Left ventricle myocardium superior (tissue), 1 donor: ENCODE results near the gene TTC9B. TPM values are rescaled to one million over a fixed set of nuclear protein-coding genes. Genes with fewer than 3 reads are reported as not detected.
"Not testable (repeated sequence)": the region's sequence is repeated elsewhere in the genome, so short reads cannot be mapped to it uniquely, and the experiment has no call there.

Source experiments
- ATAC-seq: fragments of 200-7000 bp; cut with Tn5 transposase; one replicate; pipeline ENCODE4 v1.9.1; 2020; ENCODE audit warnings: mild to moderate bottlenecking, moderate library complexity
- DNase-seq: peaks from one replicate; pipeline ENCODE4 v3.0.0-alpha.2; 2020
- intact Hi-C: fragments of 100-400 bp; cut with micrococcal nuclease; formaldehyde crosslinking; loops from one replicate; pipeline ENCODE4 v1.11.0; 2022
- total RNA-seq: library from RNA; stranded (reverse); fragmentation: NEBNext Ultra II Directional; extraction: Animal tissue kit (Norgen Biotek cat#: 25700); gene quantifications from one replicate; pipeline ENCODE4 v1.2.1, GENCODE V29; 2021
- donor health status: DM: no; HTN: yes; CAD: no; lungs with severe emphysema.

Gene TTC9B
- total RNA-seq, 1 donor from 2014 or later = not detected

DNA sequence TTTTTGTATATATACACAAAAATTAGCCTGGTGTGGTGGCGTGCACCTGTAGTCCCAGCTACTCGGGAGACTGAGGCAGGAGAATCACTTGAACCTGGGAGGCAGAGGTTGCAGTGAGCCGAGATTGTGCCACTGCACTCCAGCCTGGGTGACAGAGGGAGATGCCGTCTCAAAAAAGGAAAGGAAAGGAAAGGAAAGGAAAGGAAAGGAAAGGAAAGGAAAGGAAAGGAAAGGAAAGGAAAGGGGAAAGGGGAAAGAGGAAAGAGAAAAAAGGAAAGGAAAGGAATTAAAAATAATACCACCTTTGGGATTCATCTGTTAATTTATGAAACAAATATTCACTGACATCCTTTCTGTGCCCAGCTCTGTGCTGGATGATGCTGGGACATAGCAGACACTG lies 845 bp upstream of the TTC9B start:
- ATAC-seq, intact Hi-C loops, DNase-seq: not testable (repeated sequence)

DNA sequence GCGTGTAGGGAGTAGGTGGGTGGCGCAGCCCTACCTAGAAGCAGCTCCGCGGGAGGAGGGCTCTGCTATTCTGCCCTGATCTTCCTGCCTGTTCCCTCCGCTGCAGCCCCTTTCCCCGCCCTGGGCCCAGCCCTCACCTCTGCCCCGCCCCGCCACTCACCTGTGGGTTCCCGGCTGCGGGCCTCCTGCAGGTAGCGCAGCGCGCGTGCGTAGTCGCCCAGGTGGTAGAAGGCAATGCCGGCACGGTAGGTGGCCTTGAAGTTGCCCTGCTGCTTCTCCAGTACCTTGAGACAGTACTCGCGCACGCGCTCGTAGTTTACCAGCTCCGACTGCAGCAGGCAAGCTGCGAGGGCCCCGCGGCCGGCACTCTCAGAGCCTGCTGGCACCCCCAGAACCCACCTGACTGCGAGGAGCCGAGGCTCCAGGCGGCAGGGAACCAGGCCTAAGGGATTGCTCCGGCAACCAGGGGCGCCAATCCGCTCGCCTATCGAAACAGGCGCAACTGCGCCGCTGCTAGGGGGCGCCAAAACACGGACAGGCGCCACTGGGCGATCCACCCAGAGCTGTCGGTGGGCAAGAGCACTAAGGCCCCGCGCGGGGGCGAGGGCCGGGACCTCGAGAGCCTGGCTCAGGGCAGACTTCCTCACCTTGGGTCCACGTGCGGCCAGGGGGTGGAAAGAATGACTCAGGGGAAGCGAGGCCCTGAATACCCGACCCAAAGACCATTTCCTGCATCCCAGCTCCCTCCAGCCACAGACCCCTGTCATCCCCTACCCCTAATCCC lies 965 bp downstream of the TTC9B start:
- ATAC-seq (no peak), DNase-seq (no peak)
- intact Hi-C loops = no loop called here

DNA sequence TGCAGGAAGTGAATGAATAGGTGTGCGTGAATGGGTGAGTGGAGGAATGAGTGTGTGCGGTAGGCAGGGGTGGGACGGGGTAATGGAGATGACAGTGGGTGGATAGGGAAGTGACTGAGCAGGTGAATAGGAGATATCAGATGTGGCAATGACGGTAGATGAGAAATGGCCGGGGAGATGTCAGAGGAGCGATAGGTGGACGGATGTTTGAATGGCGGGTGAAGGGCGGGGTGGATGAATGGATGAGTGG lies 1.5 kb downstream of the TTC9B start:
- intact Hi-C loops = no loop called here
- no peak for ATAC-seq
- DNase-seq = no peak

DNA sequence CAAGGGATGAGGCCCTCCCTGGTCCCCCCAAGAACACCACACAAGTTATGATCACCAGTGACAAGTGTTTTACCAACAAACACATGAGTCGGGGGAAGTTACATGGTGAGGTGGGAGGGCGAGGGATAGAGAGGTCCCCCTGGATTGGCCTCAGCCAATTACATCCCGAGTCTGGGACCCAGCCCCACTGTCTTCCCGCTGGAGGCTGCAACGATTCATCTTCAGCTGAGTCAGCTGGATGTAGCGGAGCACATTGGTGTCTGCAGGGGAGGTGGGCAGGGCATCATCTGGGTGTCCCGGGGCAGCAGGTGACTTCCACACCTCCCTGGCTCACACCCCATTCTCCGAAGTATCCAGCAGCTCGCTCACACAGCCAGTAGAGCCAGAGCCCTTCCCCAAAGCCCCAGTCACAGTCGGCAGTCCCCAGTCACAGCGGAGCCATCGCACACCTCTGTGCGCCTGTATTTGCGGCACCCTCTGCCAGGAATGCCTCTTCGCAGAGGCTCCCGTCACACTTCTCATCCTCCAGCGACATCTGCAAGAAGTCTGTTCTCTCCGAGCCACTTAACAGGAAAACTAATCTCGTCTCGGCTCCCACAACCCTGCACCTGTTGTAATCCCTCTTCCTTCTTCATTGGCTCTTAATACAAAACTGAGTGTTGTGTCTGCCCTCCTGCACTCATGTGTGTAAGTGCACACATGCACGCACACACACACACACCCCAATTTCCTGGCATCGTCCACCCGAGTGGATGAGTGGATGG lies 2.0 kb downstream of the TTC9B start:
- intact Hi-C loops = no loop called here
- ATAC-seq = no peak
- no peak for DNase-seq

DNA sequence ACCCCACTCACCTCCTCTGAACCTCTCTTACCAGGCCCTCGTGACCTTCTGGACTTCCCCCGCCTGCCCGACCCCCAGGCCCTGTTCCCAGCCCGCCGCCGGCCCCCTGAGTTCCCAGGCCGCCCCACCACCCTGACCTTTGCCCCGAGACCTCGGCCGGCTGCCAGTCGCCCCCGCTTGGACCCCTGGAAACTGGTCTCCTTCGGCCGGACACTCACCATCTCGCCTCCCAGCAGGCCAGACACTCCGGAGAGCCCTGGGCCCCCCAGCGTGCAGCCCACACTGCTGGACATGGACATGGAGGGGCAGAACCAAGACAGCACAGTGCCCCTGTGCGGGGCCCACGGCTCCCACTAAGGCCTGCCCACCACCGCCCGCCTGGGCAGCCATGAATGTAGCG lies 3.2 kb downstream of the TTC9B start:
- ATAC-seq (no peak), DNase-seq (no peak)
- intact Hi-C loops = no loop called here

- DNase-seq (no peak), ATAC-seq (no peak)
- intact Hi-C loops = no loop called here
Measured at GRCh38 chr19:40213882-40214570, 4.2 kb downstream of the TTC9B start.

- DNase-seq (no peak), ATAC-seq (no peak)
- intact Hi-C loops = no loop called here
Measured at GRCh38 chr19:40213251-40213829, 4.8 kb downstream of the TTC9B start.

- DNase-seq (no peak), ATAC-seq (no peak)
- intact Hi-C loops = no loop called here
Measured at GRCh38 chr19:40210889-40211288, 7.3 kb downstream of the TTC9B start.

GRCh38 chr19:40208602-40209001 lies 9.6 kb downstream of the TTC9B start:
- ATAC-seq (no peak), DNase-seq (no peak)
- intact Hi-C loops = no loop called here

DNA sequence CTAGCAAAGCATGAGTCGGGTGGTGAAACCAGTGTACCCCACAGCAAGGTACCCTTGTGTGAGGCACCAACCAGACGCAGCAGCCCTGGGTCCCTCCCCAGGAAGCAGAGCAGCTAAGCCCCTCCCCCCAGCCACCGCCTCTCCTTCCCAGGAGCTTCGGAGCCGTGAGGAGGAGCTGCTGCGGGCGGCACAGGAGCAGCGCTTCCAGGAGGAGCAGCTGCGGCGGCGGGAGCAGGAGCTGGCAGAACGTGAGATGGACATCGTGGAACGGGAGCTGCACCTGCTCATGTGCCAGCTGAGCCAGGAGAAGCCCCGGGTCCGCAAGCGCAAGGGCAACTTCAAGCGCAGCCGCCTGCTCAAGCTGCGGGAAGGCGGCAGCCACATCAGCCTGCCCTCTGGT lies 12.4 kb downstream of the TTC9B start:
- no peak for DNase-seq
- intact Hi-C loops = no loop called here
- no peak for ATAC-seq

- ATAC-seq (no peak), DNase-seq (no peak)
- intact Hi-C loops = no loop called here
Measured at GRCh38 chr19:40204381-40204780, 13.8 kb downstream of the TTC9B start.

- no peak for DNase-seq
- ATAC-seq = no peak
- intact Hi-C loops = no loop called here
Measured at GRCh38 chr19:40200341-40201099, 17.7 kb downstream of the TTC9B start.

- no peak for ATAC-seq
- DNase-seq = no peak
- intact Hi-C loops = no loop called here
Measured at GRCh38 chr19:40198272-40198990, 19.8 kb downstream of the TTC9B start.

DNA sequence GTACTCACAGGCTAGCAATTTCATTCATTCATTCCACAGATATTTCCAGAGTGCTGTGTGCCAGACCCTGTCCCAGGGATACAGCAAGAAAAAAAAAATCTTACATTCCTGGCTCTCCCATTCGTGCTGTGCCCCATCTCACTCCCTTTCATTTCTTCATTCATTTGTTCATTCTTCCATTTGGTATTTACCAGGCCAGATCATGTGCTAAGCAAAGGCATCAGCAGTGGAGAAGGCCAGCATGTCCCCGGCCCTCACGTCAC lies 24.7 kb downstream of the TTC9B start:
- intact Hi-C loops = no loop called here
- DNase-seq (no peak), ATAC-seq (no peak)

GRCh38 chr19:40192758-40193586 lies 25.2 kb downstream of the TTC9B start:
- intact Hi-C loops = no loop called here
- DNase-seq (no peak), ATAC-seq (no peak)

GRCh38 chr19:40191836-40192646 lies 26.1 kb downstream of the TTC9B start:
- DNase-seq (peak; percentile 53), ATAC-seq (peak; percentile 20)
- intact Hi-C loops = no loop called here
